ENCODE measurements around the gene SLFN5.
"Not testable (repeated sequence)": the region's sequence is repeated elsewhere in the genome, so short reads cannot be mapped to it uniquely, and the experiment has no call there.

- not testable (repeated sequence) for TF ChIP-seq CTCF (conservative IDR thresholded peaks at IDR 0.05 in 1 of 2, IDR thresholded peaks at IDR 0.05 in 1 of 2; ENCODE audit: low read depth in 1 of 2, low read length in 2 of 2); EZH2 (IDR thresholded peaks at IDR 0.05; ENCODE audit: low read length, missing control alignments)
Measured at GRCh38 chr17:35195062-35195461, 47.8 kb upstream of the SLFN5 start.
